Measurements from ENCODE around the gene HRH3. TPM values are rescaled to one million over a fixed set of nuclear protein-coding genes. Genes with fewer than 3 reads are reported as not detected.

The HRH3 gene
- total RNA-seq, 1 donor: not detected

DNA sequence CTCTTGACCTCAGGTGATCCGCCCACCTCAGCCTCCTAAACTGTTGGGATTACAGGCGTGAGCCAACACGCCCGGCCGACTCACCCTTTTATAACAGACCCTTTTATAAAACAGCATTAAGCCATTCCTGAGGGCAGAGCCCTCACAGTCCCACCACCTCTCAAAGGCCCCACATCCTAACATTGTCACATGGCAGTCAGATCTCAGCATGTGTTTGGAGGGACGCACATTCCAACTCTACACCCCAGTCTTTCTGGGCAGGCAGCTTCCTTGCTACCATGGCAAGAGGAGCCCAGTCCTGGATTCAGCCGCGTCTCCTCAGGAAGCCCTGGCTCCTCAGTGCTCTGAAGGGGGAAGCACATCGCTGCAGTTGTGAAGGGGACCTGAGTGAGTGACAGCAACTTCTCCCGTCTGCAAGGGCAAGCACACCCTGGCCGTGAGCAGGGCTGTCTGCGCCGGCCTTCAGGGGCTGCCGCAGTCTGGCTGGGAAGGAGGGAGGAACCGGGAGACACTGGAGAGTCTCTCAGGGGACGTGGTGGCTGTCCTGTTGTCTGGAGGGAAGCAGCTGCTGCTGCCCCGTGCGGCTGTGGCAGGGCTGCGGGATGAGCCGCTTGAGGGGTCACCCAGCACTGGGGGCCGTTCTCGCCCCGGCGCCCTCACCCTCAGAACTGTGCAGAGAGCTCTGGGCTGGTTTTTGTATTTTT lies 34.1 kb upstream of the HRH3 start:
- TF ChIP-seq, protein P1, sequence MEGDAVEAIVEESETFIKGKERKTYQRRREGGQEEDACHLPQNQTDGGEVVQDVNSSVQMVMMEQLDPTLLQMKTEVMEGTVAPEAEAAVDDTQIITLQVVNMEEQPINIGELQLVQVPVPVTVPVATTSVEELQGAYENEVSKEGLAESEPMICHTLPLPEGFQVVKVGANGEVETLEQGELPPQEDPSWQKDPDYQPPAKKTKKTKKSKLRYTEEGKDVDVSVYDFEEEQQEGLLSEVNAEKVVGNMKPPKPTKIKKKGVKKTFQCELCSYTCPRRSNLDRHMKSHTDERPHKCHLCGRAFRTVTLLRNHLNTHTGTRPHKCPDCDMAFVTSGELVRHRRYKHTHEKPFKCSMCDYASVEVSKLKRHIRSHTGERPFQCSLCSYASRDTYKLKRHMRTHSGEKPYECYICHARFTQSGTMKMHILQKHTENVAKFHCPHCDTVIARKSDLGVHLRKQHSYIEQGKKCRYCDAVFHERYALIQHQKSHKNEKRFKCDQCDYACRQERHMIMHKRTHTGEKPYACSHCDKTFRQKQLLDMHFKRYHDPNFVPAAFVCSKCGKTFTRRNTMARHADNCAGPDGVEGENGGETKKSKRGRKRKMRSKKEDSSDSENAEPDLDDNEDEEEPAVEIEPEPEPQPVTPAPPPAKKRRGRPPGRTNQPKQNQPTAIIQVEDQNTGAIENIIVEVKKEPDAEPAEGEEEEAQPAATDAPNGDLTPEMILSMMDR (IDR thresholded peaks at IDR 0.05; ENCODE audit: insufficient read depth, low read length): no peak
- no peak for DNase-seq (ENCODE audit: low read depth)

DNA sequence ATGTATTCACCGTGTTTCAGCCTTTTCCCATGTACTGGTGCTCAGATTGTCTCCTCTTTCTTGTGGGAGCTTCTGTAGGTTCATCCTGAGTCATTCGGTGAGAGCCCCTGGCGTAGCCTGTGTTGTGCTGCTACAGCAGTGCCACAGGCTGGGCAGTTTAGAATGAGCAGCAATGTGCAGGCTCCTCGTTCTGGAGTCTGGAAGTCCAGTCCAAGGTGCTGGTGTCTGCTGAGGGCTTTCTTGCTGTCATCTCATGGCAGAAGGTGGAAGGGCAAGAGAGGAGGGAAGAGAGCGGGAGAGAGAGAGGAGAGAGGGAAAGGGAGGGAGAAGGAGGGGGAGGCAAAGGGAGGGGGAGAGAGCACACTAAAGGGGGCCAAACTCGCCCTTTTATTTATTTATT lies 33.3 kb upstream of the HRH3 start:
- DNase-seq (ENCODE audit: low read depth): no peak
- H3K4me3 ChIP-seq (ENCODE audit: low read depth, low read length): no peak overlapping the region
- TF ChIP-seq, protein P1 (IDR thresholded peaks at IDR 0.05; ENCODE audit: insufficient read depth, low read length): no peak

More for the DNA sequence above, 34.1 kb upstream of the HRH3 start:
- no peak overlapping the region for H3K4me3 ChIP-seq (ENCODE audit: low read depth, low read length)

DNA sequence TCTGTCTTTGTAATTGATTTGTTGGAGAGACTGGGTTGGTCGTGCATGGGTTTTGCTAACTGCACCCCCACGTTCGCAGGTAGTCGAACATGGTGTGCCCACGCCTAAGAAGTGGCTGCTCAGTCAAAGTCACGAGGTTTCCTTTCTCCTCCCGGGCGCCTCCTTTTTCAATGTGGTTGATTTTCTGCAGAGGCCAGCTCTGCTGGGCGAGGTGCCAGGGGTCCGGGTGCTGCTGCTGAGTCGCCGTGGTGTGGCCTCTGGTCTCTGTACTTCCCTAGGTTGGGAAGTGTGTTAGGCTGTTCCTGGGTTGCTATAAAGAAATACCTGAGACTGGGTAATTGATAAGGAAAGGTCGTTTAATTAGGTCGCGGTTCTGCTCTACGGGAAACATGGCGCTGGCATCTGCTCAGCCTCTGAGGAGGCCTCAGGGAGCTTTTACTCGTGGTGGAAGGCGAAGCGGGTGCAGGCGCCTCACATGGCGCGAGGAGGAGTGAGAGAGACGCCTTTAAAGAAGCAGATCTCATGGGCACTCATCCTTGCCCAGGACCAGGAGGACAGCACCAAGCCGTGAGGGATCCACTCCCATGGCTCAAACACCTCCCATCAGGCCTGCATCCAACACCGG lies 32.4 kb upstream of the HRH3 start:
- TF ChIP-seq, protein P1 (IDR thresholded peaks at IDR 0.05; ENCODE audit: insufficient read depth, low read length): no peak
- DNase-seq (ENCODE audit: low read depth): peak; percentile 7
- no peak overlapping the region for H3K4me3 ChIP-seq (ENCODE audit: low read depth, low read length)

DNA sequence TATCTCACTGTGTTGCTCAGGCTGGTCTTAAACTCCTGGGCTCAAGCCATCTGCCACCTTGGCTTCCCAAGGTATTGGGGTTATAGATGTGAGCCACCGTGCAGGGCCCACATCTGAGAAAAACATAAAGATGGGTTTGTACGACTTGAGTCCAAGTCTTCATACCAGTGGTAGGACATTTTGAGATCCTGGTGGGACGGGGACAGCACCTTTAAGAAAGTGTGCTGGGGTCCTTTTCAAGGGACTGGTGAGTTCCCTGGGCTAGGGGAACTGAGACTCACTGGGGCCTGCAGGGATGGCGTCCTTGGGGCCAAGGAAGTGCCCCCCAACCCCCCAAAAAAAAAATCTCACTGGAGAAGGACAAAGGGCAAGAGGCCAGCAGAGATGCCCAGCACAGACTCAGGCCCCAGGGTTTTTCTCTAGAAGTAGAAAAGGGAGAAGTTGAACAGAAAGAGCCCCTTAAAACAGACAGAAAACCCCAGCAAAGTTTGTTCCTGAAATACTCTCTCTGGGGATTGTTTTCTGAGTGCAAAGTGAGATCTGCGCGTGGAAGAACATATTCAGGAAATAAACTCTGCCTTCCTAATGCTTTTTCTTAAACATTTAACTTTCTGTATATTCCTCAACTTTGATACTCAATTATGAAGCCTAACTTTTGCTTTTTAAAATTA lies 28.9 kb upstream of the HRH3 start:
- no peak for DNase-seq (ENCODE audit: low read depth)
- TF ChIP-seq, protein P1 (IDR thresholded peaks at IDR 0.05; ENCODE audit: insufficient read depth, low read length): no peak
- no peak overlapping the region for H3K4me3 ChIP-seq (ENCODE audit: low read depth, low read length)

DNA sequence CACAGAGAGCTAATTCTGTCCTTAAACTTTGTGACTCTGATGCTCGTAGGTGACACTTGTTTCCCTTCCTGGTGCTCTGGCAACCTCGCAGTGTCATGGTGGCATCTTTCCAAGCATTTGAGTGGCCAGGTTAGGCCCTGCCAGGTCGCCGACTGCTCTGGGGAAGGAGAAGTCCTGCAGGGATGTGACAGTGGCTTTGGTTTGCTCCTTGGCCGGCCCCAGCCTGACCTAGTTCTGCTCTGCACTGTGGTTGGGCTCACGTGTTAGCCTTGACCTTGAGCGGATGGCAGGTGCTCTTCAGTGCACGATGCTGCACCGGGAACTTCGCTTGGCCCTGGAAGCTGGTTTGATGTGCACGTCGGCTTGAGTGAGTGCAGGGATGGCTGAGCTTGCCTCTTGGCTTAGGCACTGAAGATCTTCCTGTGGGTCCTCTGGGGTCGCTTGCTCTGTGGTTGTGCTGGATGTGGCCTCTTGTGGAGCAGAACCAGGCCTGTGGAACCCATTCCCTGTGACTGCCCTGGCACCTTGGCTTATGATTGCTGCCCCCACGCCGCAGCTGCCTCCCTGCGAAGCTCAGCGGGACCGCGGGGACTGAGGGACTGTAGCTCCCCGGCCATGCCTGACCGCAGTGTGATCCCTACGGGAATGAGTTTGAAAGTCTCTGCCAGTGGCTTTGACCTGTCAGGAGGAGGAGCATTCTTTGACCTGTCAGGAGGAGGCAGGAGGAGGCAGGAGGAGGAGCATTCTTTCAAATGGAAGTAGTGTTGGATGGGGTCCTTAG lies 27.0 kb upstream of the HRH3 start:
- no peak overlapping the region for H3K4me3 ChIP-seq (ENCODE audit: low read depth, low read length)
- DNase-seq (ENCODE audit: low read depth): no peak
- TF ChIP-seq, protein P1 (IDR thresholded peaks at IDR 0.05; ENCODE audit: insufficient read depth, low read length): no peak

DNA sequence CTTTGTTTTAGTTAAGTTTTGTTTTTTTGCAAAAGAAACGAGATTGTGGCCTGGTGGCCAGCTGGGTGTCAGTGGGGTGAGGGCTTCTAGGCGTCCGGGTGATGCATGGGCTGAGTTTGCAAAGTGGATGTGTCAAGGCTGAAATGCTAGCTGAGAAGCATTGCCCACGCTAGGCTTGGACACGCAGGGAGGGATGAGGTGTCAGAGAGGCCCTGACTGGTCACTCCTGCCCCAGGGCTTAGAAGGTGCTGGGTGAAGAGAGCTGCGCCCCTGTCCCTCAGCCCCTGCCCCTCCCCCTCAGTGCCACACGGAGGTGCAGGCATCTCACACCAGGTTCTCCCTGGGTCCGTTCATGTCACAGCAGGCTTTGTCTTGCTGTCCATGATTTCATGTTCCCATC lies 26.4 kb upstream of the HRH3 start:
- TF ChIP-seq, protein P1 (IDR thresholded peaks at IDR 0.05; ENCODE audit: insufficient read depth, low read length): no peak
- no peak overlapping the region for H3K4me3 ChIP-seq (ENCODE audit: low read depth, low read length)

More for the DNA sequence above, 26.4 kb upstream of the HRH3 start:
- no peak for DNase-seq (ENCODE audit: low read depth)

Measured in fibroblast of the aortic adventitia (primary cell).